HepG2 (cell line): Measurements from ENCODE around the gene GUCY2D. TPM values are rescaled to one million over a fixed set of nuclear protein-coding genes. Genes with fewer than 3 reads are reported as not detected.

Experiments
- AGO1 ChIP-seq: fragments of 200-400 bp; formaldehyde crosslinking; IDR thresholded peaks from 2 replicates; pipeline ENCODE4 v1.6.1; 2017; ENCODE audit warnings: mild to moderate bottlenecking, low read depth, low read length, moderate library complexity; ENCODE audit not compliant: poor library complexity, severe bottlenecking
- ARNT ChIP-seq: fragments of 450-650 bp; IDR thresholded peaks from 2 replicates; pipeline ENCODE4 v1.6.1; 2017
- ATF7-NPFF ChIP-seq: sonication (generic); formaldehyde crosslinking; IDR thresholded peaks from 2 replicates; pipeline ENCODE4 v1.8.1; 2023; ENCODE audit warnings: mild to moderate bottlenecking, low read depth, missing genetic modification reagents, moderate library complexity
- CEBPB ChIP-seq: IDR thresholded peaks from 2 replicates; pipeline ENCODE4 v1.6.1; 2011; ENCODE audit warnings: low read depth, low read length, improper control_type of control experiment, borderline replicate concordance
- CHCHD3 ChIP-seq: sonication (generic); formaldehyde crosslinking; IDR thresholded peaks from 2 replicates; pipeline ENCODE4 v1.8.0; 2022; ENCODE audit warnings: mild to moderate bottlenecking, missing genetic modification reagents, moderate library complexity
- FOXA3 ChIP-seq: IDR thresholded peaks from 2 replicates; pipeline ENCODE4 v1.6.1; 2016; ENCODE audit warnings: missing genetic modification reagents, missing compliant biosample characterization
- HDAC1 ChIP-seq: sonication (generic); formaldehyde crosslinking; IDR thresholded peaks from 2 replicates; pipeline ENCODE4 v1.5.1; 2020; ENCODE audit warnings: mild to moderate bottlenecking, missing genetic modification reagents
- HES4 ChIP-seq: sonication (generic); formaldehyde crosslinking; IDR thresholded peaks from 2 replicates; pipeline ENCODE4 v1.9.0; 2021; ENCODE audit warnings: mild to moderate bottlenecking, missing genetic modification reagents, borderline replicate concordance
- MBD4 ChIP-seq: IDR thresholded peaks from 2 replicates; pipeline ENCODE4 v1.6.1; 2012; ENCODE audit warnings: low read length, inconsistent platforms, borderline replicate concordance
- NONO ChIP-seq, 2 experiments: fragments of 450-650 bp in 1 of 2; sonication (generic) in 1 of 2; formaldehyde crosslinking in 1 of 2; IDR thresholded peaks in 1 of 2; conservative IDR thresholded peaks in 1 of 2; 2 replicates each; pipeline versions ENCODE4 v1.6.1 to v1.8.0; 2017 to 2022; ENCODE audit warnings: mild to moderate bottlenecking in 1 of 2, missing genetic modification reagents in 1 of 2, moderate library complexity in 1 of 2
- POLR2G ChIP-seq: fragments of 200-400 bp; formaldehyde crosslinking; IDR thresholded peaks from 2 replicates; pipeline ENCODE4 v1.6.1; 2018; ENCODE audit warnings: mild to moderate bottlenecking, low read depth, low read length, moderate library complexity
- SMAD3 ChIP-seq: sonication (generic); formaldehyde crosslinking; IDR thresholded peaks from 2 replicates; pipeline ENCODE4 v1.4.0; 2020; ENCODE audit warnings: missing genetic modification reagents
- SOX5 ChIP-seq: IDR thresholded peaks from 2 replicates; pipeline ENCODE4 v1.6.1; 2016; ENCODE audit warnings: borderline replicate concordance
- SRY ChIP-seq: sonication (generic); formaldehyde crosslinking; IDR thresholded peaks from 2 replicates; pipeline ENCODE4 v1.8.0; 2022; ENCODE audit warnings: mild to moderate bottlenecking, missing genetic modification reagents
- ZFP82 ChIP-seq: sonication (generic); formaldehyde crosslinking; IDR thresholded peaks from 2 replicates; pipeline ENCODE4 v1.5.1; 2020; ENCODE audit warnings: mild to moderate bottlenecking, missing genetic modification reagents, borderline replicate concordance
- ZNF484 ChIP-seq: sonication (generic); formaldehyde crosslinking; IDR thresholded peaks from 2 replicates; pipeline ENCODE4 v1.5.1; 2020; ENCODE audit warnings: mild to moderate bottlenecking, low read depth, missing genetic modification reagents, borderline replicate concordance
- ZNF639 ChIP-seq: conservative IDR thresholded peaks from 2 replicates; pipeline ENCODE4 v1.6.1; 2018; ENCODE audit warnings: missing genetic modification reagents
- ZNF780A ChIP-seq: sonication (generic); formaldehyde crosslinking; IDR thresholded peaks from 2 replicates; pipeline ENCODE4 v1.8.0; 2022; ENCODE audit warnings: mild to moderate bottlenecking, missing genetic modification reagents, moderate library complexity
- ZNF879 ChIP-seq: sonication (generic); formaldehyde crosslinking; IDR thresholded peaks from 2 replicates; pipeline ENCODE4 v1.8.1; 2023; ENCODE audit warnings: missing genetic modification reagents
- ZNF883 ChIP-seq: sonication (generic); formaldehyde crosslinking; IDR thresholded peaks from 2 replicates; pipeline ENCODE4 v1.5.1; 2020; ENCODE audit warnings: mild to moderate bottlenecking, missing genetic modification reagents; ENCODE audit errors: not compliant biosample characterization
- polyA plus RNA-seq, 8 experiments: library from polyadenylated mRNA; depleted of rRNA in 3 of 8; stranded (reverse) in 7 of 8; unstranded in 1 of 8; fragments of >200 nt; fragmentation: Illumina TruSeq in 4 of 8; extraction: Trizol in 4 of 8; gene quantifications; 2 replicates each; pipeline versions ENCODE4 v1.2.1 to v1.2.3, GENCODE V29; 2011 to 2016; ENCODE audit warnings: low read depth in 4 of 8, missing spikeins in 1 of 8, mixed read lengths in 1 of 8; ENCODE audit not compliant: insufficient read depth in 1 of 8
- total RNA-seq, 5 experiments: library from RNA; depleted of rRNA; stranded (reverse); fragments of >200 nt; fragmentation: Illumina TruSeq; extraction: Trizol; gene quantifications; 2 replicates each; pipeline ENCODE4 v1.2.3, GENCODE V29; 2016; ENCODE audit warnings: low read depth in 1 of 5
- TF ChIP-seq, protein P1 (sequence below): fragments of 450-650 bp; IDR thresholded peaks from 2 replicates; pipeline ENCODE4 v1.6.1; 2016
- TF ChIP-seq, protein P2 (sequence below): sonication (generic); formaldehyde crosslinking; IDR thresholded peaks from 2 replicates; pipeline ENCODE4 v1.4.0; 2020; ENCODE audit warnings: missing genetic modification reagents, borderline replicate concordance

GUCY2D gene
- total and polyA plus RNA-seq, 2 of the 13 experiments (the other 11 are each of a cell fraction or from before 2014, with no cell fraction given), result not detected

- no peak for TF ChIP-seq MBD4
- TF ChIP-seq ZFP82, result no peak
- TF ChIP-seq, protein P1, sequence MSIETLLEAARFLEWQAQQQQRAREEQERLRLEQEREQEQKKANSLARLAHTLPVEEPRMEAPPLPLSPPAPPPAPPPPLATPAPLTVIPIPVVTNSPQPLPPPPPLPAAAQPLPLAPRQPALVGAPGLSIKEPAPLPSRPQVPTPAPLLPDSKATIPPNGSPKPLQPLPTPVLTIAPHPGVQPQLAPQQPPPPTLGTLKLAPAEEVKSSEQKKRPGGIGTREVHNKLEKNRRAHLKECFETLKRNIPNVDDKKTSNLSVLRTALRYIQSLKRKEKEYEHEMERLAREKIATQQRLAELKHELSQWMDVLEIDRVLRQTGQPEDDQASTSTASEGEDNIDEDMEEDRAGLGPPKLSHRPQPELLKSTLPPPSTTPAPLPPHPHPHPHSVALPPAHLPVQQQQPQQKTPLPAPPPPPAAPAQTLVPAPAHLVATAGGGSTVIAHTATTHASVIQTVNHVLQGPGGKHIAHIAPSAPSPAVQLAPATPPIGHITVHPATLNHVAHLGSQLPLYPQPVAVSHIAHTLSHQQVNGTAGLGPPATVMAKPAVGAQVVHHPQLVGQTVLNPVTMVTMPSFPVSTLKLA, result no peak
- no peak for TF ChIP-seq CHCHD3
- no peak for TF ChIP-seq ZNF780A
- no peak for TF ChIP-seq ZNF484 (CRISPR knock-in tag)
- no peak for TF ChIP-seq SOX5 (CRISPR knock-in tag)
- TF ChIP-seq CEBPB, result no peak
- no peak for TF ChIP-seq ZNF883
- TF ChIP-seq SRY (CRISPR knock-in tag), result no peak
- TF ChIP-seq, protein P2, sequence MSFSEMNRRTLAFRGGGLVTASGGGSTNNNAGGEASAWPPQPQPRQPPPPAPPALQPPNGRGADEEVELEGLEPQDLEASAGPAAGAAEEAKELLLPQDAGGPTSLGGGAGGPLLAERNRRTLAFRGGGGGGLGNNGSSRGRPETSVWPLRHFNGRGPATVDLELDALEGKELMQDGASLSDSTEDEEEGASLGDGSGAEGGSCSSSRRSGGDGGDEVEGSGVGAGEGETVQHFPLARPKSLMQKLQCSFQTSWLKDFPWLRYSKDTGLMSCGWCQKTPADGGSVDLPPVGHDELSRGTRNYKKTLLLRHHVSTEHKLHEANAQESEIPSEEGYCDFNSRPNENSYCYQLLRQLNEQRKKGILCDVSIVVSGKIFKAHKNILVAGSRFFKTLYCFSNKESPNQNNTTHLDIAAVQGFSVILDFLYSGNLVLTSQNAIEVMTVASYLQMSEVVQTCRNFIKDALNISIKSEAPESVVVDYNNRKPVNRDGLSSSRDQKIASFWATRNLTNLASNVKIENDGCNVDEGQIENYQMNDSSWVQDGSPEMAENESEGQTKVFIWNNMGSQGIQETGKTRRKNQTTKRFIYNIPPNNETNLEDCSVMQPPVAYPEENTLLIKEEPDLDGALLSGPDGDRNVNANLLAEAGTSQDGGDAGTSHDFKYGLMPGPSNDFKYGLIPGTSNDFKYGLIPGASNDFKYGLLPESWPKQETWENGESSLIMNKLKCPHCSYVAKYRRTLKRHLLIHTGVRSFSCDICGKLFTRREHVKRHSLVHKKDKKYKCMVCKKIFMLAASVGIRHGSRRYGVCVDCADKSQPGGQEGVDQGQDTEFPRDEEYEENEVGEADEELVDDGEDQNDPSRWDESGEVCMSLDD (CRISPR knock-in tag), result no peak
- no peak for TF ChIP-seq ZNF879 (CRISPR knock-in tag)
- TF ChIP-seq SMAD3, result no peak
- no peak for TF ChIP-seq ATF7-NPFF
- no peak for TF ChIP-seq HES4 (CRISPR knock-in tag)
- TF ChIP-seq ARNT, result no peak
- TF ChIP-seq ZNF639, result no peak
- no peak for TF ChIP-seq HDAC1 (CRISPR knock-in tag)
- no peak for TF ChIP-seq FOXA3 (CRISPR knock-in tag)
- TF ChIP-seq AGO1, result peak; percentile 43
- no peak for TF ChIP-seq NONO (IDR thresholded peaks at IDR 0.05)
- peak; percentile 16; the same call in 1 of the 2 replicates for TF ChIP-seq NONO (CRISPR knock-in tag; conservative IDR thresholded peaks at IDR 0.05)
- TF ChIP-seq POLR2G, result 0 out of 2 replicates have a peak, but pooled peaks have one; percentile 23
Measured at GRCh38 chr17:8067806-8068205, 65.4 kb downstream of the GUCY2D start (continued).
